Pericardium fibroblast (primary cell): ENCODE measurements around the gene CYP2C18. TPM values are rescaled to one million over a fixed set of nuclear protein-coding genes. Genes with fewer than 3 reads are reported as not detected.

Experiments
- total RNA-seq: library from RNA; depleted of rRNA; stranded (reverse); fragments of >200 nt; gene quantifications from 2 replicates; pipeline ENCODE4 v1.2.3, GENCODE V29; 2015

Gene CYP2C18
- not detected in 2 replicates for total RNA-seq

DNA sequence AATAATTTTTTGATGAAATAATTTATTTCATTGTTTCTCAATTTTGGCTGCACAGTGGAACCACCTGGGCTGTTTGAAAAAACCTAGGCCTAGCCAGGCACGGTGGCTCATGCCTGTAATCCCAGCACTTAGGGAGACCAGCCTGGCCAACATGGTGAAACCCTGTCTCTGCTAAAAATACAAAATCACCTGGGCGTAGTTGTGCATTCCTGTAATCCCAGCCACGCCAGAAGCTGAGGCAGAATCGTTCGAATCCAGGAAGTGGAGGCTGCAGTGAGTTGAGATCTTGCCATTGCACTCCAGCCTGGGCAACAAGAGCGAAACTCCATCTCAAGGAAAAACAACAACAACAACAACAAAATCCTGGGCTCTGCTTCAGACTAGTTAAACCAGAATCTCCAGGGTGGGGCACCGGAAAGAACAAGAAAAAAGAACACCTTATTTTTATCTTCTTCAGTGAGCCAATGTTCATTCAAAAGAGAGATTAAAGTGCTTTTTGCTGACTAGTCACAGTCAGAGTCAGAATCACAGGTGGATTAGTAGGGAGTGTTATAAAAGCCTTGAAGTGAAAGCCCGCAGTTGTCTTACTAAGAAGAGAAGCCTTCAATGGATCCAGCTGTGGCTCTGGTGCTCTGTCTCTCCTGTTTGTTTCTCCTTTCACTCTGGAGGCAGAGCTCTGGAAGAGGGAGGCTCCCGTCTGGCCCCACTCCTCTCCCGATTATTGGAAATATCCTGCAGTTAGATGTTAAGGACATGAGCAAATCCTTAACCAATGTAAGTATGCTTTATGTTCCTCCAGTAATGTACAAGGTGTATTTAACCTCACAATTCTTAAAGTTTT lies at the start of gene CYP2C18:
Gene CYP2C18, plus strand, starts transcription at position 516 of the 841 bp plus-strand sequence. Its CDS starts 91 bp downstream, at position 607.

GRCh38 chr10:94762393-94762792 lies 78.9 kb downstream of the CYP2C18 start, which contains the start of gene CYP2C19:
Gene CYP2C19, plus strand, starts transcription at chr10:94762681. Its CDS starts 25 bp downstream, at chr10:94762706.

Other genes with a start within 250 kb of the CYP2C18 start
- gene HELLS, start 137.9 kb upstream of the CYP2C18 start, total RNA-seq: 2.6 and 19.1 TPM in 2 replicates
- gene CYP2C19, start 79.0 kb downstream of the CYP2C18 start, total RNA-seq: not detected in 2 replicates